ENCODE results near the gene FAAH2.
"Not testable (repeated sequence)": the region's sequence is repeated elsewhere in the genome, so short reads cannot be mapped to it uniquely, and the experiment has no call there.

FAAH2 gene

GRCh38 chrX:57286507-57287251 is at the start of gene FAAH2:
TSS of gene FAAH2 (plus strand) at chrX:57286706. CDS start at chrX:57286826, 120 bp downstream.
- peak; percentile 74 for DNase-seq (ENCODE audit: low read depth)

- DNase-seq (ENCODE audit: low read depth) = no peak
Measured at GRCh38 chrX:57241967-57242366, 44.5 kb upstream of the FAAH2 start.

- no peak for DNase-seq (ENCODE audit: low read depth)
Measured at GRCh38 chrX:57251965-57252364, 34.5 kb upstream of the FAAH2 start.

- DNase-seq (ENCODE audit: low read depth) = no peak
Measured at GRCh38 chrX:57265126-57265525, 21.4 kb upstream of the FAAH2 start.

GRCh38 chrX:57266275-57266674 is 20.2 kb upstream of the FAAH2 start:
- DNase-seq (ENCODE audit: low read depth) = no peak

GRCh38 chrX:57266871-57267270 is 19.6 kb upstream of the FAAH2 start:
- DNase-seq (ENCODE audit: low read depth) = no peak

GRCh38 chrX:57267308-57267707 is 19.2 kb upstream of the FAAH2 start:
- no peak for DNase-seq (ENCODE audit: low read depth)

GRCh38 chrX:57270980-57271379 is 15.5 kb upstream of the FAAH2 start:
- no peak for DNase-seq (ENCODE audit: low read depth)

GRCh38 chrX:57282568-57282967 is 3.9 kb upstream of the FAAH2 start:
- no peak for DNase-seq (ENCODE audit: low read depth)

- DNase-seq (ENCODE audit: low read depth) = no peak
Measured at GRCh38 chrX:57285001-57285400, 1.5 kb upstream of the FAAH2 start.

GRCh38 chrX:57289089-57289488 is 2.6 kb downstream of the FAAH2 start:
- no peak for DNase-seq (ENCODE audit: low read depth)

- DNase-seq (ENCODE audit: low read depth) = no peak
Measured at GRCh38 chrX:57294961-57295360, 8.5 kb downstream of the FAAH2 start.

GRCh38 chrX:57295679-57296078 is 9.2 kb downstream of the FAAH2 start:
- not testable (repeated sequence) for DNase-seq (ENCODE audit: low read depth)

GRCh38 chrX:57313583-57314215 is 27.2 kb downstream of the FAAH2 start:
- no peak for DNase-seq (ENCODE audit: low read depth)

GRCh38 chrX:57329008-57329407 is 42.5 kb downstream of the FAAH2 start:
- no peak for DNase-seq (ENCODE audit: low read depth)

GRCh38 chrX:57335790-57336189 is 49.3 kb downstream of the FAAH2 start:
- not testable (repeated sequence) for DNase-seq (ENCODE audit: low read depth)

GRCh38 chrX:57353472-57354132 is 67.1 kb downstream of the FAAH2 start:
- DNase-seq (ENCODE audit: low read depth) = no peak

GRCh38 chrX:57364145-57364544 is 77.6 kb downstream of the FAAH2 start:
- DNase-seq (ENCODE audit: low read depth) = no peak

GRCh38 chrX:57366430-57366829 is 79.9 kb downstream of the FAAH2 start:
- no peak for DNase-seq (ENCODE audit: low read depth)

GRCh38 chrX:57367649-57368048 is 81.1 kb downstream of the FAAH2 start:
- DNase-seq (ENCODE audit: low read depth) = no peak

- DNase-seq (ENCODE audit: low read depth) = no peak
Measured at GRCh38 chrX:57368158-57368557, 81.7 kb downstream of the FAAH2 start.

- no peak for DNase-seq (ENCODE audit: low read depth)
Measured at GRCh38 chrX:57379296-57379695, 92.8 kb downstream of the FAAH2 start.

Measured in T-helper 22 cell (primary cell).